Astrocyte of the spinal cord (primary cell): ENCODE data around the gene AKT2.

ENCODE experiments used
- DNase-seq: peaks from one replicate; pipeline ENCODE4 v3.0.0; 2011; ENCODE audit warnings: low read depth, low spot score
- H3K4me3 ChIP-seq: 2 replicates; pipeline ENCODE4 v1.5.1; 2011; ENCODE audit warnings: low read depth, mild to moderate bottlenecking, low read length, moderate library complexity
- in situ Hi-C: cut with HindIII; loops from 2 replicates; pipeline ENCODE4 v1.10.0; 2017; ENCODE audit warnings: low sequenced_read_pairs
- TF ChIP-seq, protein P1 (sequence below): IDR thresholded peaks from 2 replicates; pipeline ENCODE4 v1.5.1; 2012; ENCODE audit warnings: low read depth, mild to moderate bottlenecking, low read length, inconsistent platforms

AKT2 gene

DNA sequence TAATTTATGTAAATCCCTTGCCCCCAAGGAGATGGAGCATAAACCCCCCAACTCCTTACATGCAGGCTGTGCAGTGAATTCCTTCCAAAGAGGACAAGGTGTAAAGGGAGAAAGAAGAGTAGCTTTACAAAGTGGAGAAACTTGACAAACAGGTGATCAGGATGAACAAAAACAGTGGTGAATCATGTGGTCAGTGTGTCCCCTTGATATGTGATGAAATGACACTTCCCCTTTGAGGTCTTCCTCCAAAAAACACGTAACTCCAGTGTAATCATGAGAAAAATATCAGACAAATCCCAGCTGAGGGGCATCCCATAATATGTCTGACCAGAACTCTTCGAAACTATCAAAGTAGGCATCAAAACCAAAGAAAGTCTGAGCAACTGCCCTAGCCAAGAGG is 29.5 kb upstream of the AKT2 start:
- no peak overlapping the region for H3K4me3 ChIP-seq
- in situ Hi-C loops, result no loop called here
- no peak for DNase-seq
- TF ChIP-seq, protein P1, sequence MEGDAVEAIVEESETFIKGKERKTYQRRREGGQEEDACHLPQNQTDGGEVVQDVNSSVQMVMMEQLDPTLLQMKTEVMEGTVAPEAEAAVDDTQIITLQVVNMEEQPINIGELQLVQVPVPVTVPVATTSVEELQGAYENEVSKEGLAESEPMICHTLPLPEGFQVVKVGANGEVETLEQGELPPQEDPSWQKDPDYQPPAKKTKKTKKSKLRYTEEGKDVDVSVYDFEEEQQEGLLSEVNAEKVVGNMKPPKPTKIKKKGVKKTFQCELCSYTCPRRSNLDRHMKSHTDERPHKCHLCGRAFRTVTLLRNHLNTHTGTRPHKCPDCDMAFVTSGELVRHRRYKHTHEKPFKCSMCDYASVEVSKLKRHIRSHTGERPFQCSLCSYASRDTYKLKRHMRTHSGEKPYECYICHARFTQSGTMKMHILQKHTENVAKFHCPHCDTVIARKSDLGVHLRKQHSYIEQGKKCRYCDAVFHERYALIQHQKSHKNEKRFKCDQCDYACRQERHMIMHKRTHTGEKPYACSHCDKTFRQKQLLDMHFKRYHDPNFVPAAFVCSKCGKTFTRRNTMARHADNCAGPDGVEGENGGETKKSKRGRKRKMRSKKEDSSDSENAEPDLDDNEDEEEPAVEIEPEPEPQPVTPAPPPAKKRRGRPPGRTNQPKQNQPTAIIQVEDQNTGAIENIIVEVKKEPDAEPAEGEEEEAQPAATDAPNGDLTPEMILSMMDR, result no peak

DNA sequence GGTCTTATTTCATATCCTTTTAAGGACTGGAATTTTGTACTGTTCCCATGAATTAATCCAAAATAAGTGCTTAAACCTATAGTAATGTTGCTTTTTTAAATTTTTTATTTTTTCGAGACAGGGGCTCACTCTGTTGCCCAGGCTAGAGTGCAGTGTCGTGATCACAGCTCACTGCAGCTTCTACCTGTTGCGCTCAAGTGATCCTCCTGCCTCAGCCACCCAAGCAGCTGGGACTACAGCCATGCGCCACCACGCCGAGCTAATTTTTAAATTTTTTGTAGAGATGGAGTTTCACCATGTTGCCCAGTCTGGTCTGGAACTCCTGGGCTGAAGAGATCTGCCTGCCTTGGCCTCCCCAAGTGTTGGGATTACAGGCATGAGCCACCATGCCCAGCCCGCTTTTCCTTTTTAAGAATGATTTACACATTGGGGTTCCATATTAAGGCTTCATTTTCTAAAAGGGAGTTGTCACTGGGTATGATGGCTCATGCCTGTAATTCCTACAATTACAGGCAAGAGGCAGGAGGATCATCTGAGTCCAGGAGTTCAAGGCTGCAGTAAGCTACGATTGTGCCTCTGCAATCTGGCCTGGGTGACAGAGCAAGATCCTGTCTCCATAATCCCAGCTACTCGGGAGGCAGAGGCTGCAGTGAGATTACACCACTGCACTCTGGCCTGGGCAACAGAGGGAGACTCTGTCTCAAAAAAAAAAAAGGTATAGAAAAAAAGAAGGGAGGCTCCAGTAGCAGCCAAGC is 28.3 kb upstream of the AKT2 start:
- TF ChIP-seq, protein P1, result no peak
- no peak overlapping the region for H3K4me3 ChIP-seq
- in situ Hi-C loops, result no loop called here
- no peak for DNase-seq

GRCh38 chr19:40312533-40312932 is 27.4 kb upstream of the AKT2 start:
- in situ Hi-C loops, result no loop called here
- DNase-seq, result no peak
- H3K4me3 ChIP-seq, result no peak overlapping the region
- TF ChIP-seq, protein P1, result no peak

- no peak for DNase-seq
- TF ChIP-seq, protein P1, result no peak
- H3K4me3 ChIP-seq, result no peak overlapping the region
- in situ Hi-C loops, result no loop called here
Measured at GRCh38 chr19:40309666-40310065, 24.5 kb upstream of the AKT2 start.

GRCh38 chr19:40305403-40305802 is 20.3 kb upstream of the AKT2 start:
- in situ Hi-C loops, result no loop called here
- no peak overlapping the region for H3K4me3 ChIP-seq
- peak; percentile 91 for DNase-seq
- TF ChIP-seq, protein P1, result peak; percentile 67

GRCh38 chr19:40304306-40304705 is 19.2 kb upstream of the AKT2 start:
- in situ Hi-C loops, result no loop called here
- no peak overlapping the region for H3K4me3 ChIP-seq
- DNase-seq, result no peak
- TF ChIP-seq, protein P1, result no peak
